GM12878 (cell line): Measurements from ENCODE around the gene TENT5A. TPM values are rescaled to one million over a fixed set of nuclear protein-coding genes. Genes with fewer than 3 reads are reported as not detected.

Experiments
- ATAC-seq: fragments of 200-7000 bp; cut with Tn5 transposase; 3 replicates; pipeline ENCODE4 v1.9.1; 2020; ENCODE audit warnings: mild to moderate bottlenecking, moderate library complexity
- BruUV-seq: library from RNA; stranded (reverse); fragments of 400-500 nt; replicated peaks from 2 replicates; lab custom pipeline; 2021; lab: Mats Ljungman, UMichigan
- CTCF ChIA-PET: fragments of 300-600 bp; sonication (Branson Sonifier 250); formaldehyde crosslinking; extraction: SDS; loops from one replicate; lab custom pipeline; 2021; ENCODE audit warnings: inconsistent platforms; lab: Yijun Ruan, JAX
- POLR2A ChIA-PET: fragments of 350-600 bp; formaldehyde crosslinking; extraction: SDS; loops from one replicate; lab custom pipeline; 2021; ENCODE audit warnings: inconsistent platforms; lab: Charles Lee
- RAD21 ChIA-PET: fragments of 300-600 bp; sonication (Branson Sonifier 250); formaldehyde crosslinking; loops from one replicate; lab custom pipeline; 2023; ENCODE audit warnings: antibody characterized with exemption; ENCODE audit not compliant: unreplicated experiment; lab: Charles Lee
- SMC1A ChIA-PET: fragments of 300-600 bp; sonication (Branson Sonifier 250); formaldehyde crosslinking; loops from one replicate; lab custom pipeline; 2023; ENCODE audit not compliant: unreplicated experiment, uncharacterized antibody; lab: Charles Lee
- DNase-seq: peaks from one replicate; pipeline ENCODE4 v3.0.0-alpha.2; 2011; ENCODE audit warnings: low read depth, low spot score
- FAIRE-seq: peaks from 3 replicates; lab custom pipeline; 2011; peaks lifted over from hg19 to GRCh38; lab: Jason Lieb, UNC
- H2AFZ ChIP-seq: 2 replicates; pipeline ENCODE4 v1.6.0; 2011; ENCODE audit warnings: low read depth, low read length, control low read depth; ENCODE audit not compliant: control insufficient read depth
- H3K27ac ChIP-seq: 2 replicates; pipeline ENCODE4 v1.5.1; 2011; ENCODE audit warnings: control low read depth; ENCODE audit not compliant: control insufficient read depth, insufficient read depth
- H3K27me3 ChIP-seq, 2 experiments: replicated peaks in 1 of 2; 2 replicates each; pipeline versions ENCODE4 v1.6.0 to v1.6.1; 2011; ENCODE audit warnings: low read length in 1 of 2; ENCODE audit not compliant: control insufficient read depth in 2 of 2, insufficient read depth in 2 of 2
- H3K36me3 ChIP-seq, 2 experiments: 2 replicates each; pipeline ENCODE4 v1.5.1; 2011; ENCODE audit warnings: low read length in 1 of 2; ENCODE audit not compliant: control insufficient read depth in 2 of 2, insufficient read depth in 2 of 2
- H3K4me1 ChIP-seq: 2 replicates; pipeline ENCODE4 v1.6.1; 2011; ENCODE audit warnings: mild to moderate bottlenecking, low read length, moderate library complexity, mixed read lengths; ENCODE audit not compliant: control insufficient read depth, insufficient read depth
- H3K4me2 ChIP-seq: 2 replicates; pipeline ENCODE4 v1.6.0; 2011; ENCODE audit warnings: control low read depth; ENCODE audit not compliant: control insufficient read depth, insufficient read depth
- H3K4me3 ChIP-seq: fragments of 200-600 bp; sonication (generic); 2 replicates; pipeline ENCODE4 v1.5.1; 2016
- H3K79me2 ChIP-seq: 2 replicates; pipeline ENCODE4 v1.6.0; 2011; ENCODE audit warnings: low read length; ENCODE audit not compliant: control insufficient read depth, insufficient read depth
- H3K9ac ChIP-seq: 2 replicates; pipeline ENCODE4 v1.8.0; 2011; ENCODE audit warnings: low read length, control low read depth, mixed read lengths; ENCODE audit not compliant: control insufficient read depth, insufficient read depth
- H3K9me3 ChIP-seq: replicated peaks from 3 replicates; pipeline ENCODE4 v1.5.1; 2011; ENCODE audit warnings: mild to moderate bottlenecking, low read length; ENCODE audit not compliant: control insufficient read depth, insufficient read depth
- H4K20me1 ChIP-seq: 2 replicates; pipeline ENCODE4 v1.6.0; 2011; ENCODE audit not compliant: control insufficient read depth, insufficient read depth
- MTA3 ChIP-seq: IDR thresholded peaks from 2 replicates; pipeline ENCODE4 v1.6.1; 2012; ENCODE audit warnings: low read length, inconsistent platforms, borderline replicate concordance
- POLR2AphosphoS5 ChIP-seq: IDR thresholded peaks from 2 replicates; pipeline ENCODE4 v1.6.1; 2011; ENCODE audit warnings: mild to moderate bottlenecking, low read length, inconsistent platforms
- TCF12 ChIP-seq: IDR thresholded peaks from 2 replicates; pipeline ENCODE4 v1.6.1; 2011; ENCODE audit warnings: low read depth, mild to moderate bottlenecking, low read length
- WGBS: methylation state at CpG from one replicate; pipeline ENCODE4 v1.1.6; 2016; ENCODE audit warnings: low lambda C conversion rate; ENCODE audit not compliant: insufficient replicate concordance, insufficient coverage; ENCODE audit errors: missing lambda C conversion rate; 5-methylcytosine and 5-hydroxymethylcytosine counted together
- in situ Hi-C: fragments of 300-500 bp; cut with MboI; formaldehyde crosslinking; loops from 9 replicates; pipeline ENCODE4 v1.14.3; 2018; ENCODE audit warnings: mixed read lengths
- intact Hi-C: fragments of 100-400 bp; cut with micrococcal nuclease; formaldehyde crosslinking; loops from one replicate; pipeline ENCODE4 v1.14.2; 2022; ENCODE audit not compliant: unreplicated experiment
- polyA plus RNA-seq, 11 experiments: library from polyadenylated mRNA; depleted of rRNA in 4 of 11; unstranded in 6 of 11; stranded (reverse) in 5 of 11; fragments of >200 nt; fragmentation: Nextera tagmentation in 4 of 11; fragmentation: Illumina TruSeq in 1 of 11; extraction: Ambion mirVana in 4 of 11; extraction: Trizol in 1 of 11; gene quantifications; 1 replicate in 1 of 11; 2 replicates in 10 of 11; pipeline versions ENCODE4 v1.2.1 to v1.2.3, GENCODE V29; 2011 to 2016; ENCODE audit warnings: inconsistent platforms in 2 of 11, missing spikeins in 2 of 11, low read depth in 1 of 11
- total RNA-seq, 4 experiments: library from RNA; depleted of rRNA in 3 of 4; stranded (reverse); fragments of >200 nt in 3 of 4; fragmentation: Illumina TruSeq in 1 of 4; extraction: Trizol in 1 of 4; gene quantifications; 2 replicates each; pipeline versions ENCODE4 v1.2.1 to v1.2.3, GENCODE V29; 2013 to 2021
- TF ChIP-seq, protein P1 (sequence below): fragments of 150-350 bp; IDR thresholded peaks from 2 replicates; pipeline ENCODE4 v1.6.1; 2014; ENCODE audit warnings: mild to moderate bottlenecking, low read depth, low read length
- TF ChIP-seq, protein P2 (sequence below): fragments of 450-650 bp; formaldehyde crosslinking; IDR thresholded peaks from 2 replicates; pipeline ENCODE4 v1.4.0; 2020; ENCODE audit warnings: mild to moderate bottlenecking, moderate library complexity
- TF ChIP-seq, protein P3 (sequence below): IDR thresholded peaks from 2 replicates; pipeline ENCODE4 v1.6.1; 2012; ENCODE audit warnings: low read depth, low read length, improper control_type of control experiment
- TF ChIP-seq, protein P4 (sequence below): IDR thresholded peaks from 2 replicates; pipeline ENCODE4 v1.6.1; 2011; ENCODE audit warnings: borderline replicate concordance, low read depth, mild to moderate bottlenecking, moderate library complexity, mixed read lengths, low read length; ENCODE audit not compliant: insufficient read depth; ENCODE audit errors: extremely low read length
- TF ChIP-seq, protein P5 (sequence below): fragments of 450-650 bp; IDR thresholded peaks from 2 replicates; pipeline ENCODE4 v1.6.1; 2018; ENCODE audit warnings: borderline replicate concordance, mild to moderate bottlenecking; ENCODE audit not compliant: partially characterized antibody
- TF ChIP-seq, protein P6 (sequence below): fragments of 450-650 bp; IDR thresholded peaks from 2 replicates; pipeline ENCODE4 v1.6.1; 2018; ENCODE audit warnings: mild to moderate bottlenecking, low read depth, moderate library complexity; ENCODE audit not compliant: partially characterized antibody
- TF ChIP-seq, protein P7 (sequence below): IDR thresholded peaks from 2 replicates; pipeline ENCODE4 v1.6.1; 2012; ENCODE audit warnings: low read depth, low read length, improper control_type of control experiment

TENT5A gene
- total and polyA plus RNA-seq, 10 of the 15 experiments (the other 5 are each of a cell fraction or from before 2014, with no cell fraction given): 0.25 to 9.6 (median 0.48) TPM

DNA sequence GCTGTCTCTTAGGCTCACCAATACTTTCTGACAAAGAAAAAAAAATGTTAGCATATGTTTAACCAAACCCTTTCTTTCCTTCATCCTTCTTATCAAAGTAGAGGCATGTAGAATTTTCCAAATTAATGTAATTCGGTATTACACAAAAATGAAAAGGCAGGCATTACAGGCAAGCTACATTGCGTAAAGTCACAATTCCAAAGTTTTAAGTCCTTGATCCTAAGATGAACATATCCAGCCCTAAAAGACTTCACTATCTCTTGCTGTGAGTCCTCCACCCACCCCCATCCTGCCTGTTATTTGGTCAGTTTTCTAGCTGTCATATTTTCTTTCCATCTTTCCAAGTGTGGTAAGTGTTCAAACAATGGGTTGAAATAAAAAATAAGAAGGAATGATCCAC, 12.1 kb upstream of the TENT5A start:
- no peak overlapping the region for H3K4me3 ChIP-seq
- H3K79me2 ChIP-seq: no peaks in the 10 kb centered on the region
- no peak for ATAC-seq
- H3K27me3 ChIP-seq: no peaks in the 10 kb centered on the region
- H3K9me3 ChIP-seq: no peaks in the 10 kb centered on the region; the same call in 2 of the 3 replicates
- POLR2A ChIA-PET: no interaction called here
- no peak overlapping the region for H2AFZ ChIP-seq
- H3K4me2 ChIP-seq: no peak overlapping the region
- CTCF ChIA-PET: no interaction called here
- no peak overlapping the region for H3K9ac ChIP-seq
- RAD21 ChIA-PET: no interaction called here
- DNase-seq: no peak
- no peaks in the 10 kb centered on the region for H3K4me1 ChIP-seq
- intact Hi-C loops: no loop called here
- H4K20me1 ChIP-seq: no peaks in the 10 kb centered on the region
- H3K27ac ChIP-seq: no peak overlapping the region
- BruUV-seq: no TSS peak
- WGBS: 50% methylated on average over 2 of the region's 2 CpGs
- in situ Hi-C loops: no loop called here
- H3K36me3 ChIP-seq: no peaks in the 10 kb centered on the region
- SMC1A ChIA-PET: interaction anchor here (1.5 to 1.9 kb wide), 2 partner anchors 8 to 51 kb away, joined by 4 to 5 read pairs; no protein-coding TSS in a partner anchor
- FAIRE-seq: no peak
- TF ChIP-seq, protein P1, sequence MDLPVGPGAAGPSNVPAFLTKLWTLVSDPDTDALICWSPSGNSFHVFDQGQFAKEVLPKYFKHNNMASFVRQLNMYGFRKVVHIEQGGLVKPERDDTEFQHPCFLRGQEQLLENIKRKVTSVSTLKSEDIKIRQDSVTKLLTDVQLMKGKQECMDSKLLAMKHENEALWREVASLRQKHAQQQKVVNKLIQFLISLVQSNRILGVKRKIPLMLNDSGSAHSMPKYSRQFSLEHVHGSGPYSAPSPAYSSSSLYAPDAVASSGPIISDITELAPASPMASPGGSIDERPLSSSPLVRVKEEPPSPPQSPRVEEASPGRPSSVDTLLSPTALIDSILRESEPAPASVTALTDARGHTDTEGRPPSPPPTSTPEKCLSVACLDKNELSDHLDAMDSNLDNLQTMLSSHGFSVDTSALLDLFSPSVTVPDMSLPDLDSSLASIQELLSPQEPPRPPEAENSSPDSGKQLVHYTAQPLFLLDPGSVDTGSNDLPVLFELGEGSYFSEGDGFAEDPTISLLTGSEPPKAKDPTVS: no peak
- TF ChIP-seq POLR2AphosphoS5 (no peak), MTA3 (no peak), TCF12 (no peak)
- TF ChIP-seq, protein P2, sequence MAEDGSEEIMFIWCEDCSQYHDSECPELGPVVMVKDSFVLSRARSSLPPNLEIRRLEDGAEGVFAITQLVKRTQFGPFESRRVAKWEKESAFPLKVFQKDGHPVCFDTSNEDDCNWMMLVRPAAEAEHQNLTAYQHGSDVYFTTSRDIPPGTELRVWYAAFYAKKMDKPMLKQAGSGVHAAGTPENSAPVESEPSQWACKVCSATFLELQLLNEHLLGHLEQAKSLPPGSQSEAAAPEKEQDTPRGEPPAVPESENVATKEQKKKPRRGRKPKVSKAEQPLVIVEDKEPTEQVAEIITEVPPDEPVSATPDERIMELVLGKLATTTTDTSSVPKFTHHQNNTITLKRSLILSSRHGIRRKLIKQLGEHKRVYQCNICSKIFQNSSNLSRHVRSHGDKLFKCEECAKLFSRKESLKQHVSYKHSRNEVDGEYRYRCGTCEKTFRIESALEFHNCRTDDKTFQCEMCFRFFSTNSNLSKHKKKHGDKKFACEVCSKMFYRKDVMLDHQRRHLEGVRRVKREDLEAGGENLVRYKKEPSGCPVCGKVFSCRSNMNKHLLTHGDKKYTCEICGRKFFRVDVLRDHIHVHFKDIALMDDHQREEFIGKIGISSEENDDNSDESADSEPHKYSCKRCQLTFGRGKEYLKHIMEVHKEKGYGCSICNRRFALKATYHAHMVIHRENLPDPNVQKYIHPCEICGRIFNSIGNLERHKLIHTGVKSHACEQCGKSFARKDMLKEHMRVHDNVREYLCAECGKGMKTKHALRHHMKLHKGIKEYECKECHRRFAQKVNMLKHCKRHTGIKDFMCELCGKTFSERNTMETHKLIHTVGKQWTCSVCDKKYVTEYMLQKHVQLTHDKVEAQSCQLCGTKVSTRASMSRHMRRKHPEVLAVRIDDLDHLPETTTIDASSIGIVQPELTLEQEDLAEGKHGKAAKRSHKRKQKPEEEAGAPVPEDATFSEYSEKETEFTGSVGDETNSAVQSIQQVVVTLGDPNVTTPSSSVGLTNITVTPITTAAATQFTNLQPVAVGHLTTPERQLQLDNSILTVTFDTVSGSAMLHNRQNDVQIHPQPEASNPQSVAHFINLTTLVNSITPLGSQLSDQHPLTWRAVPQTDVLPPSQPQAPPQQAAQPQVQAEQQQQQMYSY (CRISPR knock-in tag): no peak
- TF ChIP-seq, protein P3, sequence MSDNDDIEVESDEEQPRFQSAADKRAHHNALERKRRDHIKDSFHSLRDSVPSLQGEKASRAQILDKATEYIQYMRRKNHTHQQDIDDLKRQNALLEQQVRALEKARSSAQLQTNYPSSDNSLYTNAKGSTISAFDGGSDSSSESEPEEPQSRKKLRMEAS: no peak
- TF ChIP-seq, protein P4, sequence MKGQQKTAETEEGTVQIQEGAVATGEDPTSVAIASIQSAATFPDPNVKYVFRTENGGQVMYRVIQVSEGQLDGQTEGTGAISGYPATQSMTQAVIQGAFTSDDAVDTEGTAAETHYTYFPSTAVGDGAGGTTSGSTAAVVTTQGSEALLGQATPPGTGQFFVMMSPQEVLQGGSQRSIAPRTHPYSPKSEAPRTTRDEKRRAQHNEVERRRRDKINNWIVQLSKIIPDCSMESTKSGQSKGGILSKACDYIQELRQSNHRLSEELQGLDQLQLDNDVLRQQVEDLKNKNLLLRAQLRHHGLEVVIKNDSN: no peak
- TF ChIP-seq, protein P5, sequence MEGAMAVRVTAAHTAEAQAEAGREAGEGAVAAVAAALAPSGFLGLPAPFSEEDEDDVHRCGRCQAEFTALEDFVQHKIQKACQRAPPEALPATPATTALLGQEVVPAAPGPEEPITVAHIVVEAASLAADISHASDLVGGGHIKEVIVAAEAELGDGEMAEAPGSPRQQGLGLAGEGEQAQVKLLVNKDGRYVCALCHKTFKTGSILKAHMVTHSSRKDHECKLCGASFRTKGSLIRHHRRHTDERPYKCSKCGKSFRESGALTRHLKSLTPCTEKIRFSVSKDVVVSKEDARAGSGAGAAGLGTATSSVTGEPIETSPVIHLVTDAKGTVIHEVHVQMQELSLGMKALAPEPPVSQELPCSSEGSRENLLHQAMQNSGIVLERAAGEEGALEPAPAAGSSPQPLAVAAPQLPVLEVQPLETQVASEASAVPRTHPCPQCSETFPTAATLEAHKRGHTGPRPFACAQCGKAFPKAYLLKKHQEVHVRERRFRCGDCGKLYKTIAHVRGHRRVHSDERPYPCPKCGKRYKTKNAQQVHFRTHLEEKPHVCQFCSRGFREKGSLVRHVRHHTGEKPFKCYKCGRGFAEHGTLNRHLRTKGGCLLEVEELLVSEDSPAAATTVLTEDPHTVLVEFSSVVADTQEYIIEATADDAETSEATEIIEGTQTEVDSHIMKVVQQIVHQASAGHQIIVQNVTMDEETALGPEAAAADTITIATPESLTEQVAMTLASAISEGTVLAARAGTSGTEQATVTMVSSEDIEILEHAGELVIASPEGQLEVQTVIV: no peak
- TF ChIP-seq, protein P6, sequence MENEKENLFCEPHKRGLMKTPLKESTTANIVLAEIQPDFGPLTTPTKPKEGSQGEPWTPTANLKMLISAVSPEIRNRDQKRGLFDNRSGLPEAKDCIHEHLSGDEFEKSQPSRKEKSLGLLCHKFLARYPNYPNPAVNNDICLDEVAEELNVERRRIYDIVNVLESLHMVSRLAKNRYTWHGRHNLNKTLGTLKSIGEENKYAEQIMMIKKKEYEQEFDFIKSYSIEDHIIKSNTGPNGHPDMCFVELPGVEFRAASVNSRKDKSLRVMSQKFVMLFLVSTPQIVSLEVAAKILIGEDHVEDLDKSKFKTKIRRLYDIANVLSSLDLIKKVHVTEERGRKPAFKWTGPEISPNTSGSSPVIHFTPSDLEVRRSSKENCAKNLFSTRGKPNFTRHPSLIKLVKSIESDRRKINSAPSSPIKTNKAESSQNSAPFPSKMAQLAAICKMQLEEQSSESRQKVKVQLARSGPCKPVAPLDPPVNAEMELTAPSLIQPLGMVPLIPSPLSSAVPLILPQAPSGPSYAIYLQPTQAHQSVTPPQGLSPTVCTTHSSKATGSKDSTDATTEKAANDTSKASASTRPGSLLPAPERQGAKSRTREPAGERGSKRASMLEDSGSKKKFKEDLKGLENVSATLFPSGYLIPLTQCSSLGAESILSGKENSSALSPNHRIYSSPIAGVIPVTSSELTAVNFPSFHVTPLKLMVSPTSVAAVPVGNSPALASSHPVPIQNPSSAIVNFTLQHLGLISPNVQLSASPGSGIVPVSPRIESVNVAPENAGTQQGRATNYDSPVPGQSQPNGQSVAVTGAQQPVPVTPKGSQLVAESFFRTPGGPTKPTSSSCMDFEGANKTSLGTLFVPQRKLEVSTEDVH: no peak
- TF ChIP-seq, protein P7, sequence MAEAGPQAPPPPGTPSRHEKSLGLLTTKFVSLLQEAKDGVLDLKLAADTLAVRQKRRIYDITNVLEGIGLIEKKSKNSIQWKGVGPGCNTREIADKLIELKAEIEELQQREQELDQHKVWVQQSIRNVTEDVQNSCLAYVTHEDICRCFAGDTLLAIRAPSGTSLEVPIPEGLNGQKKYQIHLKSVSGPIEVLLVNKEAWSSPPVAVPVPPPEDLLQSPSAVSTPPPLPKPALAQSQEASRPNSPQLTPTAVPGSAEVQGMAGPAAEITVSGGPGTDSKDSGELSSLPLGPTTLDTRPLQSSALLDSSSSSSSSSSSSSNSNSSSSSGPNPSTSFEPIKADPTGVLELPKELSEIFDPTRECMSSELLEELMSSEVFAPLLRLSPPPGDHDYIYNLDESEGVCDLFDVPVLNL: no peak
